ENCODE measurements around the gene DGKI.
"Not testable (repeated sequence)": the region's sequence is repeated elsewhere in the genome, so short reads cannot be mapped to it uniquely, and the experiment has no call there.

The DGKI gene

DNA sequence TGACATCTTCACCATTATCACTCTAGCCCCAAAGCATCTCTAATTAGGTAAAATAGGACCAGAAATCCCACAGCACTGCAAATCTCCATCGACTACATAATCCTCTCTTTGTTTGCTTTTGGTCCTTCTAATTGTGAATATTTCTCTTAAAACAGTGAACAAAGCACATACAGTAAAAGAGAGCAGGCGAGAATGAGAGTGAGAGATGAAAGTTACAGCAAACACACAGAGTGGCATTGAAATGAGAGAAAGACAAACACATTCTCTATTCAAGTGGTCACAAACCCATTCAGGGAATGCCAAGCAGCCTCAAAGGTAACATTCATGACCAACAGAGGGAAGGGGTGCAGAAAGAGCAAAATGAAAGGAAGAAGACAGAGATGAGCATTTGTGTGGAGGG is 393.4 kb downstream of the DGKI start:
- Mint-ChIP-seq H3K9me3 (no peaks in the 10 kb centered on the region), H3K4me1 (peaks cover 3% of the 10 kb centered on the region), H3K4me3 (no peak overlapping the region), H3K36me3 (no peaks in the 10 kb centered on the region), H3K27ac (no peak overlapping the region), H3K27me3 (peaks cover 11% of the 10 kb centered on the region)

GRCh38 chr7:137449016-137449415 is 397.8 kb downstream of the DGKI start:
- no peaks in the 10 kb centered on the region for H3K36me3 Mint-ChIP-seq
- peaks cover 3% of the 10 kb centered on the region for H3K4me1 Mint-ChIP-seq
- no peaks in the 10 kb centered on the region for H3K9me3 Mint-ChIP-seq
- no peak overlapping the region for H3K4me3 Mint-ChIP-seq
- no peak overlapping the region for H3K27ac Mint-ChIP-seq
- peaks cover 5% of the 10 kb centered on the region for H3K27me3 Mint-ChIP-seq

DNA sequence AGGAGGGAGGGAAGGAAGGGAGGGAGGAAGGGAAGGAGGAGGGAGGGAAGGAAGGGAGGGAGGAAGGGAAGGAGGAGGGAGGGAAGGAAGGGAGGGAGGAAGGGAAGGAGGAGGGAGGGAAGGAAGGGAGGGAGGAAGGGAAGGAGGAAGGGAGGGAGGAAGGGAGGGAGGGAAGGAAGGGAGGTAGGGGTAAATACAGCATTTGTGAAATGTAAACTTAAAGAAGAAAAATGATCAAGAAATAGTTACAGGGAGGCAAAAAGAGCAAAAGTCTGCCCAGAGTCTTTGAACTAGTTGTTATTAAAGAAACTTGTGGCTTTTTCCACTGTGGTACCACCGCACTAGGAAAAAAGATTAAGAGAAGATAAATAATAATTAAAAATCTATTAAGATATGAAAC is 398.2 kb downstream of the DGKI start:
- H3K27ac Mint-ChIP-seq, H3K36me3 Mint-ChIP-seq, H3K4me3 Mint-ChIP-seq, H3K4me1 Mint-ChIP-seq, H3K9me3 Mint-ChIP-seq, H3K27me3 Mint-ChIP-seq: not testable (repeated sequence)

DNA sequence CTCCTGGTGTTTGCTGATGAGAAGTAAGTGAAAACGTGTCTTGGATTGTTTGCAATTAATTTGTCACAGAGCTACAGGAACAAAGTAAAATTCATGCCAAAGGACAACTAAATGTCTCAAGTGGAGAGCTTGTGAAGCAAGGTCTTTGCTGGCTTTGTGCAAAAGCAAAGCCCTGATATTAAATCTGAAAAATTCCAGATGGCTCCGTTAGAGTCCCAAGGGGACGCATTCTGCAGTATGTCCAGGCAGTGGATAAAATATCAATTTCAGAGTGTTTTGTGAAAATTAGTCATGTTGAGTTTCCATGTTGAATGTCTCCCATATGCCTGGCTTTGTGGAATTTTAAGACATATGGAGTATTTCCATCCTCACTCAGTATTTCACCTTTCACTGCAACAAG is 400.7 kb downstream of the DGKI start:
- Mint-ChIP-seq H3K4me3 (no peak overlapping the region), H3K27me3 (peaks cover 5% of the 10 kb centered on the region), H3K9me3 (no peaks in the 10 kb centered on the region), H3K36me3 (no peaks in the 10 kb centered on the region), H3K27ac (no peak overlapping the region), H3K4me1 (no peaks in the 10 kb centered on the region)

GRCh38 chr7:137445268-137445667 is 401.5 kb downstream of the DGKI start:
- Mint-ChIP-seq H3K27ac (no peak overlapping the region), H3K9me3 (no peaks in the 10 kb centered on the region), H3K36me3 (no peaks in the 10 kb centered on the region), H3K4me1 (no peaks in the 10 kb centered on the region), H3K27me3 (peaks cover 5% of the 10 kb centered on the region), H3K4me3 (no peak overlapping the region)

DNA sequence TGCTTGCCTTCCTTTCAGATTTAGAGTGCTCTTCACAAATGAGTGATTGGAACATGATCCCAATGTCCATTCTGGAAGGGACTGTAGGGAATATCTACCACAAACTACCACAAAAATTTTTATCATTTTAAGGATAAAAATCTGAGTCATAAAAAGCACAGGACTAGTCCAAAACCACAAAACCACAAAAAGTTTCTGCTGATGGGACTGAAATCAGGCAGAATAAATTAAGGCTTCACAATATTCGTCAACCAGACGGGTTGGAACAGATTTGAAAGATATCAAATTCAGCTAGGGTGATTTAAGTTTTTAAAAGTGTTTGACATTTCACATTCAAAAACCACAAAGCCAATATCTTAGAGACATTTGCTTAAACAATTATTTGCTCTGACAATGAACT is 403.2 kb downstream of the DGKI start:
- no peak overlapping the region for H3K4me3 Mint-ChIP-seq
- H3K27me3 Mint-ChIP-seq = peaks cover 3% of the 10 kb centered on the region
- peaks cover 6% of the 10 kb centered on the region for H3K9me3 Mint-ChIP-seq
- no peaks in the 10 kb centered on the region for H3K36me3 Mint-ChIP-seq
- no peak overlapping the region for H3K27ac Mint-ChIP-seq
- no peaks in the 10 kb centered on the region for H3K4me1 Mint-ChIP-seq

GRCh38 chr7:137441451-137441850 is 405.3 kb downstream of the DGKI start:
- Mint-ChIP-seq H3K9me3 (peaks cover 7% of the 10 kb centered on the region), H3K4me3 (no peak overlapping the region), H3K27ac (no peak overlapping the region), H3K27me3 (peaks cover 3% of the 10 kb centered on the region), H3K36me3 (no peaks in the 10 kb centered on the region), H3K4me1 (no peaks in the 10 kb centered on the region)

DNA sequence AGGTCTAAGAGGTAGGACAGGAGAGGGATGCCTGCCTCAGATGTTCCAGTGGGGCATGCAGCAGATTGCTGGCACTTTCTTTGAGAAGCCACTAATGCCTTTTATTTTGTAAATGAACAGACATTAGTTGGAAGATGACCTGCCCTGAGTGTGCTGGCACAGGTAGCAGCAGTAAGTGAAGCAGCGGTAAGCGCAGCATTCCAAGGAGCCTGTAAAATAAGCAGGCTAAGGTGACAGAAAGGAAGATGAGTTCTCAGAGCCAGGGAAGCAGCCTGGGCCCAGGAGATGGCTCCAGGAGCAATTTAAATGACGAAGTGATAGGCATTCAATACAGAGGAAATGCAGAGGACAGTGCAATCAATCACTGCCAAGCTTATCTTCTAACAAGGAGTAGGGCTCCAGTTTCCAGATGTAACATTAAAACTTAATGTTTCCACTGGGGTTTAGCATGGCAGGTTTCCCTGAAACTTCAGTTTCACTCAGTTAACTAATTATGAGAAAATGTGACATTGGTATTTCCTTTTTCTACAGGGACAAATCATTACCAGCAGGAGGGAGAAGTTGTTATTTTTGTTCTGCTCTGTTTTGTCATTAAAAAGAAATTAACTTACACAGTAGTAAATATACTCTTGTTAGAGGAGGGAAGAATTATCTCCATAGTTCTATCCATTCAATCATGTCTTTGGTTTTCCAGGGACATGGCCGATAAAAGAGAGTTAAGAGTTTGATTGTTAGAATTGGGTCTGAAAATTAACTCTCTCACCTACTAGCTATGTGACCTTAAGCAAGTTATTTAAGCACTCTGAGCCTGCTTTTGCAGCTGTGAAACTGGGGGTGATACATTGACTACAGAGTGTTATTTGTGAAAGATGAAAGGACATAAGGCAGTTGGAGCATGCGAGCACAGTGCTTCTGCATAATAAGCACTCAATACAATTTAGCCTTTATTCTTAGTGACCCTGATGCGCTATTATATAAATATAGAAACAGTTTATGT is 406.6 kb downstream of the DGKI start:
- Mint-ChIP-seq H3K27ac (no peak overlapping the region), H3K4me3 (no peak overlapping the region), H3K9me3 (peaks cover 7% of the 10 kb centered on the region), H3K4me1 (no peaks in the 10 kb centered on the region), H3K27me3 (peaks cover 3% of the 10 kb centered on the region), H3K36me3 (no peaks in the 10 kb centered on the region)

- Mint-ChIP-seq H3K4me3 (no peak overlapping the region), H3K27ac (no peak overlapping the region), H3K9me3 (peaks cover 11% of the 10 kb centered on the region), H3K27me3 (no peaks in the 10 kb centered on the region), H3K36me3 (no peaks in the 10 kb centered on the region), H3K4me1 (no peaks in the 10 kb centered on the region)
Observed at GRCh38 chr7:137434946-137435345, 411.8 kb downstream of the DGKI start.

DNA sequence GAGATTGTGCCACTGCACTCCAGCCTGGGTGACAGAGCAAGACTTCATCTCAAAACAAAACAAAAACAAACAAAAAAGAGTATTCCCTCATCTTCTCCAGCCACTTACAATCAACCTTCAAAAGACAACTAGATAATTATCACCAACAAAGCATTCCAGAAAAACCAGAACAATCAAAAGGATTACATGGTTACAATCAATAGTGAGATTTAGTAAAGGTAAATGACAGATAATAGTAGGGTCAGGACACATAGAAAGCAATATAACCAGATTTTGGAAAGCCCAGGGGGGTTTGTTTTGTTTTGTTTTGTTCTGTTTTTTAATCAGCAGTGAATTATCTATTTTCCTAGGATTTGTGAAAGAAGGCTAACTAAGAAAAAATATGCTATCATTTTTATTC is 412.2 kb downstream of the DGKI start:
- Mint-ChIP-seq H3K9me3 (peaks cover 11% of the 10 kb centered on the region), H3K27ac (no peak overlapping the region), H3K27me3 (no peaks in the 10 kb centered on the region), H3K36me3 (no peaks in the 10 kb centered on the region), H3K4me3 (no peak overlapping the region), H3K4me1 (no peaks in the 10 kb centered on the region)

DNA sequence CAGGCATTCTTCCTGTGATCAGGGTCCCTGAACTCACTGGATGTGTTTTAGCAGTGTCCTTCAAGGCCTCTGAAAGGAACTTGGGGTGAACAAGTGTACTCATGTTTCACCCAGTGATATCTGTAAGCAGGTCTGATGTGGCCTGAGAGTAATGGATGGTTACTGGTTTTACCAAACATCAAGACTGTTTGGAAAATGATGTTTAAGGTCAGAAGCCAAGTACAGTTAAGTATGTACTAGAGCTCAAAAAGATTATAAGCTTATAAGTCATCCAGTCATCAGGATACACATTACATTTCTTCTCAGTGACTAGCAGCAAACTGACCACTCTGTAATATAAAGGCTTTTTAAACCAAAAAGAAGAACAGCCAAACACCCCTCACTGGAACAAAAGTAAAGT is 423.5 kb downstream of the DGKI start:
- Mint-ChIP-seq H3K4me1 (no peaks in the 10 kb centered on the region), H3K4me3 (no peak overlapping the region), H3K27ac (no peak overlapping the region), H3K36me3 (no peaks in the 10 kb centered on the region), H3K27me3 (no peaks in the 10 kb centered on the region), H3K9me3 (no peaks in the 10 kb centered on the region)

DNA sequence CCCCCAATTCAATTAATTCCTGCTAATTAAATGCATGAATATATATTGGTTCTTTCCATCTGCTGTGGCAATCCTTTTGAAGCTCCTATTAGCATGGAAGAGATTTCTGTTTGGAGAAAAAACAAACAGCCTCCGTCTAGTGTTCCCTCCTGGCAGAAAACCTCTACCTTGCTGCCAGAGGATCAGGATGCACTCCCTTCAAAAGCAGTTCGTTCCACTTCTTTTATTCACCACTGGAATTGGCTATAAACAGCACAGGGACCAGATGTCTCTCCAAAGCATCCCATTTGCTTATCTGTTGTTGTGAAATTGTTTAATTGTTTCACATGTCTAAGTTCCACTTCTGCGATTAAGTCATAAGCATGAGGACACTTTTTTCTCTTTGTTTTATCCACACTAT is 425.4 kb downstream of the DGKI start:
- Mint-ChIP-seq H3K36me3 (no peaks in the 10 kb centered on the region), H3K4me1 (no peaks in the 10 kb centered on the region), H3K27me3 (no peaks in the 10 kb centered on the region), H3K27ac (no peak overlapping the region), H3K4me3 (no peak overlapping the region), H3K9me3 (no peaks in the 10 kb centered on the region)

- H3K27ac Mint-ChIP-seq = no peak overlapping the region
- no peaks in the 10 kb centered on the region for H3K27me3 Mint-ChIP-seq
- no peak overlapping the region for H3K4me3 Mint-ChIP-seq
- no peaks in the 10 kb centered on the region for H3K4me1 Mint-ChIP-seq
- H3K36me3 Mint-ChIP-seq = no peaks in the 10 kb centered on the region
- no peaks in the 10 kb centered on the region for H3K9me3 Mint-ChIP-seq
Observed at GRCh38 chr7:137418841-137419240, 427.9 kb downstream of the DGKI start.

DNA sequence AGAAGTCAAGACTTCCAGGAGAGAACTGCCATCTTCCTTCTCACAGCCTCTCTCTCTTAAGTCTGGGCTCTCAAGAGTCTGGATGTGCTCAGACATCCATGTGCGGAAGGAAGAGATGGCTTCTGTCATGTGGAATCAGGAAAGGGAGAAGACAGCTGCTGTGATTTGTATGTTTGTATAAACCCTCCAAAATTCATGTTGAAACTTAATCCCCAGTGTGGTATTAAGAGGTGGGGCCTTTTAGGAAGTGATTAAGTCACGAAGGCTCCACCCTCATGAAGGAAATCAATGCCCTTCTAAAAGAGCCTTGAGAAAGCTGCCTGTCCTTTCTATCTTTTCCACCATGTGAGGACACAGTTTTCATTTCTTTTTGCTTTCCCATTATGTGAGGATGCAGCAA is 429.3 kb downstream of the DGKI start:
- Mint-ChIP-seq H3K4me3 (no peak overlapping the region), H3K27ac (no peak overlapping the region), H3K27me3 (no peaks in the 10 kb centered on the region), H3K36me3 (no peaks in the 10 kb centered on the region), H3K9me3 (no peaks in the 10 kb centered on the region), H3K4me1 (no peaks in the 10 kb centered on the region)

- Mint-ChIP-seq H3K4me1 (no peaks in the 10 kb centered on the region), H3K27me3 (no peaks in the 10 kb centered on the region), H3K4me3 (no peak overlapping the region), H3K36me3 (no peaks in the 10 kb centered on the region), H3K27ac (no peak overlapping the region), H3K9me3 (no peaks in the 10 kb centered on the region)
Observed at GRCh38 chr7:137413901-137414300, 432.9 kb downstream of the DGKI start.

DNA sequence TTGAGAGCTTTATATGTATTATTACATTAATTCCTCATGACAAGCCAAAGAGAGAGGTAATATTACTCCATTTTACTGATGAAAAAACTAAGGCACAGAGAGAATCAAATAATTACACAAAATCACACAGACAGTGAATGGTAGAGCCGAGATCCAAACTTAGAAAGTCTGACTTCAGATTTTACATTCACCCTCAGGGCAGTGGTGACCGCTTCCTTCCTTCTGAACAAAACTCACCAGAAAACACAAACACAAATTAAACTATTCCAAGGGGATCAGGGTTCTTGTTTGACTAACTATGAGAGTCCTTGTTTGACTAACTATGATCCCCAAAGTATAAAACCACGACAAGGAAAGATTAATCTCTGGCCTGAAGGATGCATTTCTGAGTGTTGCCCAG is 435.3 kb downstream of the DGKI start:
- Mint-ChIP-seq H3K4me1 (no peaks in the 10 kb centered on the region), H3K4me3 (no peak overlapping the region), H3K27me3 (no peaks in the 10 kb centered on the region)

GRCh38 chr7:137408126-137408525 is 438.6 kb downstream of the DGKI start:
- Mint-ChIP-seq H3K4me3 (no peak overlapping the region), H3K27ac (no peak overlapping the region), H3K36me3 (no peaks in the 10 kb centered on the region), H3K9me3 (no peaks in the 10 kb centered on the region), H3K27me3 (no peaks in the 10 kb centered on the region), H3K4me1 (no peaks in the 10 kb centered on the region)

More for the DNA sequence above, 435.3 kb downstream of the DGKI start:
- Mint-ChIP-seq H3K9me3 (no peaks in the 10 kb centered on the region), H3K27ac (no peak overlapping the region), H3K36me3 (no peaks in the 10 kb centered on the region)
